HL-60 (cell line): ENCODE data around the gene SEL1L2.

Source experiments
- CTCF ChIP-seq: IDR thresholded peaks from one replicate; pipeline ENCODE4 v1.5.1; 2011; ENCODE audit warnings: low read length, control low read depth, inconsistent platforms; ENCODE audit not compliant: insufficient read depth
- GABPA ChIP-seq: IDR thresholded peaks from 2 replicates; pipeline ENCODE4 v1.6.1; 2012; ENCODE audit warnings: low read depth
- POLR2AphosphoS5 ChIP-seq: IDR thresholded peaks from 2 replicates; pipeline ENCODE4 v1.6.1; 2012; ENCODE audit warnings: low read depth

DNA sequence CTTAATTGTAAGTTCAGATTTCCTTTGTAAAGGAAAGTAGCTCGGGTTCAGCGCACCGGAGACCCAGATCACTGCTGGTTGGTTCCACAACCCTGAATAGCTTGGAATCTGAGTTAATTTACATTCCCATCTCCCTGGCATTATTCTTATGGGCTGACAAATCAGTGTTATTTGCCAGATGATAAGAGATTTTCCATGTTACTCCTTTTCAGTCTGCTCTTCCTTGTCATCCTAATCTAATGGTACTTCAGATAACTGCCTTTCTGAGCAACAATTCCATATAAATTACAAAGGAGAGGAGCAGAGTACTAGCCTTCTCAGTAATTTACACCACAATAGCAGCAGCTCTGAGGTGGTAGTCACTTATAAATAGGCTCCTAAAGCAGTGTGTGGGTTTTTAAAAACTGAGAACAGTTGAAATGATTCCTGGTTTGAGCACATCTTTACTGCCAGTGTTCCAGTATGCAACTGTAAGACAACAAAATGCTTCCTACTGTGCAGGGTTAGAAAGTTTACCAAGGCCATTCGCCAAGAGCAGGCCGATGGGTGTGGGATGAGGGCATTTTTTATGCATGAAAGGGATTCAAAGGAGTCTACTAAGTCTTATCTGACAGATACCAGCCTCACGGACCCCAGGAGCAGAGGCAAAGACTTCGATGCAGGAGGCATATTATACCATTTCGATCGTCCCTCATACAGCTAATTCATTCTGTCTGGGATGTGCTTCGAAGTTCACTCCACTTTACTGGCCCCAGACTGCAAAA is 115.8 kb downstream of the SEL1L2 start:
- TF ChIP-seq POLR2AphosphoS5 (no peak), CTCF (no peak), GABPA (no peak)
